ENCODE data around the gene MORN4.
A peak's percentile ranks its signal among the peaks of the same experiment; 100 is the strongest.
"Not testable (repeated sequence)": the region's sequence is repeated elsewhere in the genome, so short reads cannot be mapped to it uniquely, and the experiment has no call there.

Gene MORN4

DNA sequence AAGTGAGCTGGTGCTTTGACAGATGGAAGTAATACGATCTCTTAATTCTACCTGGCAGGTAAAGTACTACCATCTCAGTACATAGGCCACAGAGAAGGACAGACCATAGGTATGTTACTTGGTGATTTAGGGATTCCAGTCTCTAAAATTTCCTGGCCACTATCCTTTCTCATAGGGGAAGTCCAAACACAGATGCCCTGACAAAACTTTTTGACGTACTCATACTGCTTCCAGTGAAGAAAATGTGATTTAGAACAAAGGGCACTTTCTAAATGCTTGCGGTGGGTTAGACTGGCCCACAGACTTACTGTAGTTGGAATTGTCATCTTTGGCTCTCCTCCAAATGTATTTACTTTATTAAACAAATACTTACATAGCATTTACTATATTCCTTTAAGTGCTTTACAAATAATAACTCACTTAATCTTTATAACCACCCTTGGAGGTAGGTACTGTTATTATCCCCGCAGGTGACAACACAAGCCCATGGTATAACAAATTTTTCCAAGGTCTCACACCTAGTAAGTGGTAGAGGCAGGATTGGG is 10.2 kb upstream of the MORN4 start:
- no peak overlapping the region for H3K4me3 ChIP-seq
- peak overlapping the region in 1 of 21 experiments; percentile 11 for H3K27ac ChIP-seq

DNA sequence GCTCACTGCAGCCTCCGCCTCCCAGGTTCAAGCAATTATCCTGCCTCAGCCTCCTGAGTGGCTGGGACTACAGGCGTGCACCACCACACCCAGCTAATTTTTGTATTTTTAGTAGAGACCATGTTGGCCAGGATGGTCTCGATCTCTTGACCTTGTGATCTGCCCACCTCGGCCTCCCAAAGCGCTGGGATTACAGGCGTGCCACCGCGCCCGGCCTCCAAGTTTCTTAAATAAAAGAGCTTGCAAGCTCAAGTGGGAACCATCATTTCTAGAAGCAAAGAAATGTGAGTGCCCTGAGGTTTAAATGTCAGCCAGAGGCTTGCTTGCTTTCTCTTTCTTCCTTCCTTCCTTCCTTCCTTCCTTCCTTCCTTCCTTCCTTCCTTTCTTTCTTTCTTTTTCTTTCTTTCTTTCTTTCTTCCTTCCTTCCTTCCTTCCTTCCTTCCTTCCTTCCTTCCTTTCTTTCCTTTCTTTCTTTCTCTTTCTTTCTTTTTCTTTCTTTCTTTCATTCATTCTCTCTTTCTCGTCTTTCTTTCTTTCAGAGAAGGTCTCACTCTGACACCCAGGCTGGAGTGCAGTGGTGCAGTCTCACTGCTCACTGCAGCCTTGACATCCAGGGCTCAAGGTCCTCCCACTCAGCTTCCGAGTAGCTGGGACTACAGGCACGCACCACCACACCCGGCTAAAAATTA is 9.3 kb upstream of the MORN4 start:
- H3K4me3 ChIP-seq, result peak overlapping the region in 1 of 7 experiments; percentile 80
- H3K27ac ChIP-seq, result peak overlapping the region in 5 of 21 experiments; percentile 73 to 92 (median 92)

DNA sequence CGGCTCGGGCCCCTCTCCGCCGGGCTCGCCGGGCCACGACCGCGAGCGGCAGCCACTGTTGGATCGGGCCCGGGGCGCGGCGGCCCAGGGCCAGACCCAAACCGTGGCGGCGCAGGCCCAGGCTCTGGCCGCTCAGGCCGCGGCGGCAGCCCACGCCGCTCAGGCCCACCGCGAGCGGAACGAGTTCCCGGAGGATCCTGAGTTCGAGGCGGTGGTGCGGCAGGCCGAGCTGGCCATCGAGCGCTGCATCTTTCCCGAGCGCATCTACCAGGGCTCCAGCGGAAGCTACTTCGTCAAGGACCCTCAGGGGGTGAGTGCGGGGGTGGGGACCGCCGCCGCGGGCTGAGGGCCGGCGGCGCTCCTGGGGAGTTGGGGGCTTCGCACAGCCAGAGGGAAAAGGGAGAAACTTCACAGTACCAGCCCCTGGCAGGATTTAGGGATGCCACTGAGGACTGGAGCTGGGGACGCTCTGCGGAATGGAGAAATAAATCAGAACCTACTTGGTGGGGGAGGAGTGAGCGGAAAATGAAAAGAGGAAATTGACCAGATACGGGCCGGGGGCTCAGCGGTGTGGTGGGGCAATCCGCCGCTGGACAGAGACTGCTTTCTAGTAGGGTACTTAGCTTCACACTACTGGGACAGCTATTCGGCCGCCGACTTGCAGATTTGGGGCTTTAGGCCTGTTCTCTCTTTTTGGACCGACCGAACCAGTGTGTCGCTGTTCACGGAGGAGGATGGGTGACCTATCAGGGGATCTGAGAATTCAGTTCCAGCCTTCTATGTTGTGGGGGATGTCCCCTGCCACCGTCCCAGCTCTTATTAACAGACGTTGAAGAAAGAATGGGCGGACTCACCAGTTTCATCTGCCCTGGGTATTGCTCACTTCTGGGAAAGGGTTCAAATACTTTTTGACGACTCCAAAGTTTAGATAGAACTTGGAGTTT is 7.8 kb upstream of the MORN4 start:
- peak overlapping the region; percentile 39 to 93 (median 85) for H3K27ac ChIP-seq
- peak overlapping the region; percentile 54 to 89 (median 72) for H3K4me3 ChIP-seq

DNA sequence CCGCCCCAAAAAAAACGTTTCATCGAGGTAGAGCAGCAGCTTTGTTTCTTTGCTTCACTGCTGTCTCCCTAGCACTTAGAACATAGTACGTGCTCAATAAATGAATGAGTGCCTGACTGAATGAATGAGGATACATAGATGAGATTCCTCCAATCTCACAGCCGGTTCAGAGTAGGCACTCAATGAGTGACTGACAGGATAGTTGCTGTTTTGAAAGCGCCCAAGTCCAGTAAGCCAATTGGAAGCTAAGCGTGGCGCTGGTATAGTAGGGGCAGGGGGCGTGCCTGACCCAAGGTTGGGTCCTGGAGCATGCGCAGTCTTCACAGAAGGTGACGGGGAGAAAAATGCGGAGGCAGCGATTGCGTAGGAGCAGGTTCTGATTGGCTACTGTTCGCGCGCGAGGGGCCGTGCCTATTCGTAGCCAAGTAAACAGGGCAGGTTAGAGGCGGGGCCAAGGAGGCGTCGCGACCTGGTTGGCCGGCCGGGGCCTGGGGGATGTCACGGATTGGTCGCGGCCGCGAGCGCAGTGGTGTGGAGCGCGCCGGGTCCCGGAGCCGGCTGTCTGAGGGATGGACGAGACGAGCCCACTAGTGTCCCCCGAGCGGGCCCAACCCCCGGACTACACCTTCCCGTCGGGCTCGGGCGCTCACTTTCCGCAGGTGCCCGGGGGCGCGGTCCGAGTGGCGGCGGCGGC is 7.0 kb upstream of the MORN4 start, which contains the start of gene PI4K2A:
TSS of gene PI4K2A (plus strand) at position 498 of the 694 bp plus-strand sequence. CDS start at position 570, 72 bp downstream.
- H3K27ac ChIP-seq, result peak within 1 kb of the TSS; percentile 39 to 93 (median 85)

DNA sequence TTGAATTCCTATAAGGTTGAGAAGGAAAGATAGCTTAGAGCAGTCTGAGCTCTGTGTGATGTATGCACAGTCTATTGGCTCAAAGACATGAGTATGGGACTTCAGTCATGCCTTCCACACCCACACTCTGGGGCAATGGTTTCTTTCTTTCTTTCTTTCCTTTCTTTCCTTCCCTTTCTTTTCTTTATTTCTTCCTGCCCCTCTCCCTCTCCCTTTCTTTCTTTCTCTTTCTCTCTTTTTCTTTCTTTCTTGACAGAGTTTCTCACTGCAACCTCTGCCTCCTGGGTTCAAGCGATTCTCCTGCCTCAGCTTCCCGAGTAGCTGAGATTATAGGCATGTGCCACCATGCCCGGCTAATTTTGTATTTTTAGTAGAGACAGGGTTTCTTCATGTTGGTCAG is 5.8 kb upstream of the MORN4 start:
- H3K27ac ChIP-seq, H3K4me3 ChIP-seq: not testable (repeated sequence)

More for the DNA sequence above, 7.0 kb upstream of the MORN4 start, which contains the start of gene PI4K2A:
- H3K4me3 ChIP-seq, result peak within 1 kb of the TSS; percentile 54 to 89 (median 72)

DNA sequence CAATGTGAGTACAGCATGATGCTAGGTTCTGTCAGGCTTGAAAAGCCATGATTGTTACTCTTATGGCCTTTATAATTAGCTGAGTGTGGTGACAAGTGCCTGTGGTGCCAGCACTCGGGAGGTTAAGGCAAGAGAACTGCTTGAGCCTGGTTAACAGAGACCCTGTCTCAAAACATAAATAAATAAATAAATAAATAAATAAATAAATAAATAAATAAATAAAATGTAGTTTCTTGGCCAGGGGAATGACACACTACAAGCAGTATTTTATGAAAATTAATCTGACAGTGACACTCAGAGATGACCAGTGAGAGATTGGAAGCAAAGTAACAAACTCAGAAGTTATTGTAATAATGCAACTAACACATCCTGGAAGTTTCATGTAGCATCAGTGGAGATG is 2.3 kb upstream of the MORN4 start:
- Histone ChIP-seq H3K4me3 (no peak overlapping the region), H3K27ac (no peak overlapping the region)

DNA sequence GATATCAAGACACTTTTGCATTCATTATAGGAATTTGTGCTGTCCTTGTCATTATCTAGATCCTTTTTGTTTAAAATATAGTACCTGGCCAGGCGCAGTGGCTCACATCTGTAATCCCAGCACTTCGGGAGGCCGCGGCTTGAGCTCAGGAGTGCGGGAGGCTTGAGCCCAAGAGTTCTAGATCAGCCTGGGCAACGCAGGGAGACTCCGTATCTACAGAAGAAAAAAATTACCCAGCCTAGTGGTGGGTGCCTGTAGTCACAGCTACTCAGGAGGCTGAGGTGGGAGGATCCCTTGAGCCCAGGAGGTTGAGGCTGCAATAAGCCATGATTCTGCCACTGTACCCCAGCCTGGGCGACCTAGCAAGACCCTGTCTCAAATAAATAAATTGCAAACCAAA is 621 bp upstream of the MORN4 start:
- H3K27ac ChIP-seq, result peak overlapping the region in 9 of 21 experiments; percentile 48 to 68 (median 60)
- peak overlapping the region in 6 of 7 experiments; percentile 48 to 80 (median 62) for H3K4me3 ChIP-seq

DNA sequence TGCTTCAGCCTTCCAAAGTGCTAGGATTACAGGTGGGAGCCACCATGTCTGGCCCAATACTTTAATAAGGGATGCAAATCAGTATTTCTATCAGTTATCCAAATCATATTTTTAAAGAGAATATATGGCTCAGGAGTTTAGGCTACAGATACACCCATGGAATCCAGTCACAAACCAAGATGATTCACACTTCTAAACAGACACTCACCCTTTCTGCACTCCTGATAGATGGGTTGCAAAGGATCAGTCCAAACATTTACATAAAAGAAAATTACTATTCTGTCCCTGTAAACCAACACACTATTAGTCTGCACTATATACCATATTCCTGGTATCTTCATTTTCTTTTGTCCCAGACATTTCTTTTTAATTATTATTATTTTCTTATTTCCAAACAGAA is 2.2 kb downstream of the MORN4 start:
- H3K27ac ChIP-seq, result no peak overlapping the region
- H3K4me3 ChIP-seq, result no peak overlapping the region

DNA sequence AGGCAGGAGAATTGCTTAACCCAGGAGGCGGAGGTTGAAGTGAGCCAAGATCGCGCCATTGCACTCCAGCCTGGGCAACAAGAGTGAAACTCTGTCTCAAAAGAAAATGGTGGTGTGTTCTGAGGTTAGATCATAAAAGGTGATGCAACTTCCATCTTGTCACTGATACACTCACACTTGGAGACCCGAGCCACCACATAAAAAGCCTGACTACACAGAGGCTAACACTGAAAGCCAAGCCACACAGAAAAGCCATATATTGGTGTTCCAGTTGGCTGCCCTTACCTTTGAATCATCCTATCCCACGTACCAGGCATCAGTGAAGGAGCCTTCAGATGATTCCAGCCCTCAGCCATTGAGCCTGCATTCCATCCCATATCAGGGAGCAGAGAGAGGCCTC is 4.0 kb downstream of the MORN4 start:
- Histone ChIP-seq H3K27ac (no peak overlapping the region), H3K4me3 (no peak overlapping the region)

DNA sequence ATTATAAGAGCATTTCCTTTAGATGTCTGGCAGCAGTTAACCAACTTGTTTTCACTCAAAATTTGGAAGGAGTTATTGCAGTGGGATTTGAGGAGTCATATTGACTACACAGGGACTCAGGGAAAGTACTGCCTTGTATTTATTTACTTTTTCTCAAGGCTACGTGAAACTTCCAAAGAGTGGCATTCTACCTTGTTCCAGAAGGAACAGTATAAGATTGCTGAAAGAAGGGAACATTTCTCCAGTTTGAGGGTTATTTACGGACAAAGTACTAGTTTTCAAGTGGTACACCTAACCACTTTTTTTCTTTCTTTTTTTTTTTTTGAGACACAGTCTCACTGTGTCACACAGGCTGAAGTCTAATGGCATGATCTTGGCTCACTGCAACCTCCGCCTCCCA is 5.1 kb downstream of the MORN4 start:
- Histone ChIP-seq H3K4me3 (no peak overlapping the region), H3K27ac (no peak overlapping the region)

DNA sequence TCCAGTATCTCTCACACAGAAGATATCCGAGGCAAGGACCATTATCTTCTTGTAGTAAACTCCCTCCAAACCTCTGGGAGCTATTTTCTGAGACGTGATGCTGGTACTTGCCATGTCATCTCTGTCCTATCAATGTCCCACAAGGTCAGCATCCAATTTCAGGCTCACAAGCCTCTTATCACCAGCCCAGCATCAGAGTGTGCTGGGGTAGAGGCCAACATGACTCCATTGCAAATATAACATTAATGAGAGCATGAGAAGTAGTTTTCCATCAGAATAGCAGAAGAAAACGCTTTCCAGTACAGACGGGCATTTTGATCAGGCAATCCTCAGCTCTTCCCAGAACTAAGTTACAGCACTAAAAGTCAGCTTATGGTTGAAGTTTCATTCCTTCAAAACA is 5.6 kb downstream of the MORN4 start:
- no peak overlapping the region for H3K27ac ChIP-seq
- no peak overlapping the region for H3K4me3 ChIP-seq

DNA sequence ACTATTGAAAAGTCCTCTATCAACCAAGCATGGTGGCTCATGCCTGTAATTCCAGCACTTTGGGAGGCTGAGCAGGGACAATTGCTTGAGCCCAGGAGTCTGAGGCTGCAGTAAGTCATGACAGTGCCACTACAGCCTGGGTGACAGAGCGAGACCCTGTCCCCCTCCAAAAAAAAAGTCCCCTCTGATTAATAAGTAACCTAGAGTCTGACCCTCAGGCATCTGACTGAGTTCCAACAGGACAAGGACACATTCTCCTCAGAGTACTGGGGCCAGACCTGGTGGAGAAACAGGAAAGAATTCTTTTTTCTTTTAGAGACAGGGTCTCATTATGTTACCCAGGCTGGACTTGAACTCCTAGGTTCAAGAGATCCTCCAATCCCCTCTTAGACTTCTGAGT is 10.0 kb downstream of the MORN4 start:
- Histone ChIP-seq H3K4me3 (no peak overlapping the region), H3K27ac (no peak overlapping the region)

DNA sequence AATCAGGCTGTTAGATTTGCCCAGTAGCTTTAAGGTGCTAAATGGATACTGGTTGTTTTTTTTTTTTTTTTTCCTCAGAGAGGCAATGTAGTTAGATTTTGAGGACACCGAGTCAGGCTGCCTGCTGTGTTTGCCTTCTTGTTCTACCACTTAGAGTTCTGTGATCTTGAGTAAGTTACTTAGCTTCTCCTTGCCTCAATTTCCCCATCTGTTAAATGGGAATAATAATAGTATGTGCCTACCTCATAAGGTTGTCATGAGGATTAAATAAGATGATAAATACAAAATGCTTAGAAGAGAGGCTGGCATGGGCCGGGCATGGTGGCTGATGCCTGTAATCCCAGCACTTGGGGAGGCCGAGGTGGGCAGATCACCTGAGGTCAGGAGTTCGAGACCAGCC is 14.6 kb downstream of the MORN4 start:
- Histone ChIP-seq H3K27ac (no peak overlapping the region), H3K4me3 (no peak overlapping the region)

DNA sequence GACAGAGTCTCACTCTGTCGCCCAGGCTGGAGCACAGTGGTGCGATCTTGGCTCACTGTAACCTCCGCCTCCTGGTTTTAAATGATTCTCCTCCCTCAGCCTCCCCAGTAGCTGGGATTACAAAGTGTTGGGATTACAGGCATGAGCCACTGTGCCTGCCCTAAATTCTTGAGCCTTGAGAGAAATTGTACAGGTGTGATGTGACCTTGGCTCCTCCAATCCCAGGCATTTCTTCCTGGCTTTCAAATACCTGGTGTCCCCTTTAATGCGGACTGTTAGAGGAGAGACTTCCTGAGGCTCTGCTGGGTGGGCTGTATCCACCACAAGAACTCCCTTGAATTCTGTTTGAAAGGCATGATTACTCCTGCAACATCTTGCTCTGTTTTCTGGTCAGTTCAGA is 15.0 kb downstream of the MORN4 start:
- Histone ChIP-seq H3K4me3 (no peak overlapping the region), H3K27ac (no peak overlapping the region)

DNA sequence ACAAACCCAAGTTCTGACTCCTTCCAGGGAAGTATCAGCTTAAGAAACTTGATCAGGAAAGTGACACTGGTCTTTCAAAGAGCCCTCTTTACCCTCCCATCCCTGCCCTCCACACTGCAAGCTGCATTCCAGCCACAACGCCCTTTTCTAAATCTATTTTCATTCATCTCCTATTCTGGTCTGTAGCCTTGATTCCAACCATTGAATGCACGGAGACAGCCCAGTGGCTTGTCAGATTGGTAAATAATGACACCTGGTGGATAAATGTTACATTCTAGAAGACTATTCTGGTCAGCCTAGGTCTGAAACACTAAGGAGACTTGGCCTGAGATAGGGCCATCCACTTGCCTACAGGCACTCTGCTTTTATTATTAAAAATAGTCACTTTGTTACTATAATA is 20.9 kb downstream of the MORN4 start:
- Histone ChIP-seq H3K27ac (no peak overlapping the region), H3K4me3 (no peak overlapping the region)

DNA sequence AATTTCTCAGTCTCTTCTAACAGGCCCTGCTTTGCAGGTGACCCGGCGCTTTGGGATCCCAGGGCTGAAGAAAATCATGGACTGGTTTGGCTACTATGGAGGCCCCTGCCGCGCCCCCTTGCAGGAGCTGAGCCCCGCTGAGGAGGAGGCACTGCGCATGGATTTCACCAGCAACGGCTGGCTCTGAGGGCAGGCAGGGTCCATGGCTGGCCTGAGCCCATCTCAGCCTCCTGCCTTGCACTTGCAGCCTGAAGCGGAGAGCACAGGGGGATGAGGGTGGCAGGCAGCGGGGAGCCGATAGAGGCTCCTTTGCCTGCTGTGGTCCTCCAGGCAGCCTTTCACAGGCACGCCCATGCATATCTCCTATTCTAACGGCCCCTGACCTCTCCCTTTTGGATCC is 21.8 kb downstream of the MORN4 start:
- Histone ChIP-seq H3K27ac (no peak overlapping the region), H3K4me3 (no peak overlapping the region)

DNA sequence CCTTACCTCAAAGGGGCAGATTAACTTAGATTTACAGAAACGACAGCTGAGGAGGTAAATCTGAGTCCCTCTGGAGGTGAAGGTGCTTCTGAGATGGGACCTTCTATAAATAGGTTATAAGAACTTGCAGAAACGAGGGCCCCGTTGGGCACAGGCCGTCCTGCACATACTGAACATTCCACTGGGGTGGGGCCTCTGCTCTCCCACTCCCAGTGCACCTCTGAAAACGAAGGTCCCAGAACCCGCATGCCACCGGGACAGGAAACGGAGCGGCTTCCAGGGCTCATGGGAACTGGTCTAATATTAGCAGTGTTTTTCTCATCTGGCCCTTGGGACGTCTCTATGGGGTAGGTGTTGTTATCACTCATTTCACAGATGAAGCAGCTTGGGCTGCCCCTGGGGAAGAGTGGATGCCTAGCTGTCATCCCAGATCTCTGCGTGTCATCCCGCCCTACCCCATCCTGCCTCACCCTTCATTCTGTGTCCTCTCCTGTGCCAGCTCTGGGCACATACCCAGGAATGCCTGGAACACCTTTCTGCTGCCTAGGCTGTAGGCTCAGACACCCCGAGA is 24.2 kb downstream of the MORN4 start:
- Histone ChIP-seq H3K27ac (peak overlapping the region in 1 of 21 experiments; percentile 8), H3K4me3 (no peak overlapping the region)

DNA sequence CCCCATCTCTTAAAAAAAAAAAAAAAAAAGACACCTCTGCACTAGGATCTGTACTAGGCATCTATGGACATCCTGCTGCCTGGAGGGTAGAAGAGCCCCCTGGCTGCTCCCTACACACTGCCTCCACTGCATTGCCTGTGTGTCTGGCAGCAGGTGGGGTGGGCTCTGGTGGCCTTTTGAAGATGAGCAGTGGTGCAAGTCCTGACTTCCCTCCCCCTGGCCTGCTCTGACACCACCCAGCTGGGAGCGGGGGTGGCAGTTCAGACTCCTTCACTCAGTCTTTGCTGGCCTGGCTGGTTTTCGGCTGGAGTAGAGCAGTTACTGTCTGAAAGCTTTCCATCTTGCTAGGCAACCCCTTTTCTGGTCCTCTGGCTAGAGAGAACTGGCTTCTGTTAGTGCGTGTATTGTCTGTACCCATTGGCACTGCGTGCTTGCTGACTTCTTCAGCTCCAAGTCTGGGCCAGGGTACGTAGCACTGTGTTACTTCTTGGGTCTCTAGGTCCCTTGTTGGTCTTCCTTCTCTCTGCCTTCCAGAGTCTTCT is 26.1 kb downstream of the MORN4 start:
- Histone ChIP-seq H3K27ac (no peak overlapping the region), H3K4me3 (no peak overlapping the region)
